A673 (cell line): ENCODE data around the gene WHRN. TPM values are rescaled to one million over a fixed set of nuclear protein-coding genes. Genes with fewer than 3 reads are reported as not detected.

Source experiments
- BruUV-seq: library from RNA; stranded (reverse); fragments of 400-500 nt; replicated peaks from 2 replicates; lab custom pipeline; 2021; lab: Mats Ljungman, UMichigan
- CTCF ChIA-PET: fragments of 300-600 bp; sonication (Branson Sonifier 250); formaldehyde crosslinking; loops from one replicate; lab custom pipeline; 2022; ENCODE audit warnings: antibody characterized with exemption; lab: Charles Lee
- POLR2A ChIA-PET: fragments of 300-600 bp; sonication (Branson Sonifier 250); formaldehyde crosslinking; loops from one replicate; lab custom pipeline; 2022; ENCODE audit warnings: antibody characterized with exemption; ENCODE audit not compliant: low non-redundant PET; lab: Charles Lee
- DNase-seq: peaks from one replicate; pipeline ENCODE4 v3.0.0-alpha.2; 2015; ENCODE audit warnings: low spot score
- H3K27ac ChIP-seq: fragments of 200-600 bp; sonication (generic); 2 replicates; pipeline ENCODE4 v1.5.1; 2016; ENCODE audit warnings: mixed run types, low read depth, mild to moderate bottlenecking, mixed read lengths, antibody characterized with exemption, low read length; ENCODE audit not compliant: poor library complexity, severe bottlenecking
- H3K27me3 ChIP-seq: fragments of 200-600 bp; sonication (generic); replicated peaks from 2 replicates; pipeline ENCODE4 v1.6.1; 2017; ENCODE audit warnings: mixed run types, low read depth, mild to moderate bottlenecking, mixed read lengths, antibody characterized with exemption, low read length; ENCODE audit not compliant: insufficient read depth, poor library complexity
- H3K36me3 ChIP-seq: fragments of 200-600 bp; sonication (generic); 2 replicates; pipeline ENCODE4 v1.6.1; 2016; ENCODE audit warnings: mixed run types, mild to moderate bottlenecking, mixed read lengths, antibody characterized with exemption, low read length; ENCODE audit not compliant: insufficient read depth, poor library complexity, severe bottlenecking
- H3K4me1 ChIP-seq: fragments of 200-600 bp; sonication (generic); 2 replicates; pipeline ENCODE4 v1.6.1; 2017; ENCODE audit warnings: mixed run types, mild to moderate bottlenecking, mixed read lengths, antibody characterized with exemption, low read length; ENCODE audit not compliant: insufficient read depth, poor library complexity, severe bottlenecking
- H3K4me3 ChIP-seq: fragments of 200-600 bp; sonication (generic); 2 replicates; pipeline ENCODE4 v1.5.1; 2016; ENCODE audit warnings: low read depth, mixed run types, mild to moderate bottlenecking, mixed read lengths, low read length; ENCODE audit not compliant: poor library complexity, severe bottlenecking
- H3K9me3 ChIP-seq: fragments of 200-600 bp; sonication (generic); 2 replicates; pipeline ENCODE4 v1.6.1; 2016; ENCODE audit warnings: mixed run types, low read depth, mild to moderate bottlenecking, mixed read lengths, antibody characterized with exemption, low read length; ENCODE audit not compliant: poor library complexity, severe bottlenecking
- CTCF ChIP-seq: fragments of 300-800, 200-600 bp; sonication (generic); conservative IDR thresholded peaks from 2 replicates; pipeline ENCODE4 v1.5.1; 2017; ENCODE audit warnings: low read depth, mild to moderate bottlenecking, antibody characterized with exemption, low read length, moderate library complexity, mixed read lengths
- EZH2 ChIP-seq: fragments of 200-600 bp; sonication (generic); IDR thresholded peaks from 2 replicates; pipeline ENCODE4 v1.6.1; 2017; ENCODE audit warnings: borderline replicate concordance, low read depth, mild to moderate bottlenecking, mixed read lengths, antibody characterized with exemption, low read length; ENCODE audit not compliant: poor library complexity, severe bottlenecking
- intact Hi-C: fragments of 100-400 bp; cut with micrococcal nuclease; formaldehyde crosslinking; loops from one replicate; pipeline ENCODE4 v1.10.0; 2022; ENCODE audit not compliant: unreplicated experiment
- total RNA-seq: library from RNA; stranded (reverse); gene quantifications from 2 replicates; pipeline ENCODE4 v1.2.3, GENCODE V29; 2021

Gene WHRN
- total RNA-seq, 1 experiment from 2014 or later, result 9.1 TPM

DNA sequence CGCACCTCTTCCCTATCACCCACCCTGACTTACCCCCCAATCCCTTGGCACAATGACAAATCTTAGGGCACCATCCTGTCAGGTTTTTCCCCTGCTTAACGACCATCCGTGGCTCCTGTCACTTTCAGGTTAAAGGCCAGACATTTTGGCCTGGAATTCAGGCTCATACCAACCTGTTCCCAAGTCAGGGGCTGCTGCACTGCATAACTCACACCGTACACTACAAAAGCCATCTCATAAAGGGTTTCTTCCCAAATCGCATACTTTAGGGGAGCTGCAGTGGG, 110.0 kb downstream of the WHRN start:
- POLR2A ChIA-PET, result interaction anchor here (0.7 kb wide), 1 partner anchor 11 kb away, joined by 5 read pairs; no protein-coding TSS in a partner anchor

GRCh38 chr9:114394523-114395333, 110.5 kb downstream of the WHRN start:
- ChIA-PET POLR2A (interaction anchor here (0.7 kb wide), 1 partner anchor 10 kb away, joined by 5 read pairs; no protein-coding TSS in a partner anchor), CTCF (no interaction called here)
- H3K9me3 ChIP-seq, result no peaks in the 10 kb centered on the region
- no TSS peak for BruUV-seq
- no peak overlapping the region for H3K27ac ChIP-seq
- H3K4me1 ChIP-seq, result peaks cover 26% of the 10 kb centered on the region
- intact Hi-C loops, result no loop called here
- no peaks in the 10 kb centered on the region for H3K27me3 ChIP-seq
- H3K36me3 ChIP-seq, result no peaks in the 10 kb centered on the region
- no peak overlapping the region for H3K4me3 ChIP-seq
- DNase-seq, result no peak
- no peak for TF ChIP-seq CTCF
- no peak for TF ChIP-seq EZH2

More for the DNA sequence above, 110.0 kb downstream of the WHRN start:
- intact Hi-C loops, result no loop called here
- Histone ChIP-seq H3K4me3 (no peak overlapping the region), H3K27ac (no peak overlapping the region), H3K4me1 (peaks cover 26% of the 10 kb centered on the region), H3K27me3 (no peaks in the 10 kb centered on the region), H3K9me3 (no peaks in the 10 kb centered on the region), H3K36me3 (no peaks in the 10 kb centered on the region)
- CTCF ChIA-PET, result no interaction called here
- no peak for DNase-seq
- TF ChIP-seq EZH2 (no peak), CTCF (no peak)
- BruUV-seq, result no TSS peak

GRCh38 chr9:114392749-114393112, 112.5 kb downstream of the WHRN start:
- no TSS peak for BruUV-seq
- peaks cover 30% of the 10 kb centered on the region for H3K4me1 ChIP-seq
- no peaks in the 10 kb centered on the region for H3K36me3 ChIP-seq
- TF ChIP-seq EZH2 (no peak), CTCF (no peak)
- no peak overlapping the region for H3K27ac ChIP-seq
- no peak for DNase-seq
- H3K4me3 ChIP-seq, result no peak overlapping the region
- ChIA-PET CTCF (interaction anchor here (0.6 kb wide), 1 partner anchor 101 kb away, joined by 3 read pairs; no protein-coding TSS in a partner anchor), POLR2A (interaction anchor here (0.6 kb wide), 1 partner anchor 214 kb away, joined by 4 read pairs; no protein-coding TSS in a partner anchor)
- no peaks in the 10 kb centered on the region for H3K27me3 ChIP-seq
- intact Hi-C loops, result no loop called here
- no peaks in the 10 kb centered on the region for H3K9me3 ChIP-seq
